HepG2 (cell line): ENCODE data around the gene PLEKHA5.

Experiments
- CBX1 ChIP-seq: IDR thresholded peaks from one replicate; pipeline ENCODE4 v1.6.1; 2016; ENCODE audit warnings: antibody characterized with exemption, low read depth
- TF ChIP-seq, protein P1 (sequence below): sonication (generic); formaldehyde crosslinking; IDR thresholded peaks from 2 replicates; pipeline ENCODE4 v1.5.0; 2020; ENCODE audit warnings: mild to moderate bottlenecking, missing genetic modification reagents, moderate library complexity

DNA sequence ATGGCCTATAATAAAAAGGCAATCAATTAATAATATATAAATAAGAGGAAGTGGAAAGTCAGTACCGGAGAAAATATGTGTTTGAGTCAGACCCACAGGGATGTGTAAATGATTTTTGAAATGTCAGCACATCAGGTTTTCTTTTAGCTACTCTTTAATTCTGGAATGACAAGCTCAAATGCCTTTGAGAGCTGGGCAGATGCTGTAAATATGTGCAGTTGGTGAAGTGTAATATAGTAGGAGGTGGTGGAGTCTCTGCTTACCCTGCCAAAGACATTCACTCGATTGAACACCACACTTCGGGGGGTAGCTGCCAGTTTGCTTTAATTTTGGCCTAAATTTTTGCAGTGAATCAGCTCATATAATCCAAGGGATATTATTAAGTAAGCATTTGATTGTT is 93.0 kb downstream of the PLEKHA5 start:
- TF ChIP-seq, protein P1, sequence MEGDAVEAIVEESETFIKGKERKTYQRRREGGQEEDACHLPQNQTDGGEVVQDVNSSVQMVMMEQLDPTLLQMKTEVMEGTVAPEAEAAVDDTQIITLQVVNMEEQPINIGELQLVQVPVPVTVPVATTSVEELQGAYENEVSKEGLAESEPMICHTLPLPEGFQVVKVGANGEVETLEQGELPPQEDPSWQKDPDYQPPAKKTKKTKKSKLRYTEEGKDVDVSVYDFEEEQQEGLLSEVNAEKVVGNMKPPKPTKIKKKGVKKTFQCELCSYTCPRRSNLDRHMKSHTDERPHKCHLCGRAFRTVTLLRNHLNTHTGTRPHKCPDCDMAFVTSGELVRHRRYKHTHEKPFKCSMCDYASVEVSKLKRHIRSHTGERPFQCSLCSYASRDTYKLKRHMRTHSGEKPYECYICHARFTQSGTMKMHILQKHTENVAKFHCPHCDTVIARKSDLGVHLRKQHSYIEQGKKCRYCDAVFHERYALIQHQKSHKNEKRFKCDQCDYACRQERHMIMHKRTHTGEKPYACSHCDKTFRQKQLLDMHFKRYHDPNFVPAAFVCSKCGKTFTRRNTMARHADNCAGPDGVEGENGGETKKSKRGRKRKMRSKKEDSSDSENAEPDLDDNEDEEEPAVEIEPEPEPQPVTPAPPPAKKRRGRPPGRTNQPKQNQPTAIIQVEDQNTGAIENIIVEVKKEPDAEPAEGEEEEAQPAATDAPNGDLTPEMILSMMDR: no peak
- no peak for TF ChIP-seq CBX1
